Activated naive CD4-positive, alpha-beta T cell treated with anti-CD3 and anti-CD28 coated beads, Interleukin-2, amount 10 ng/mL, durations not matched to agents 5 hours and 36 hours (primary cell): Measurements from ENCODE around the gene SH3BGRL3. TPM values are rescaled to one million over a fixed set of nuclear protein-coding genes. Genes with fewer than 3 reads are reported as not detected.

Experiments used
- total RNA-seq, 2 experiments: library from RNA; stranded (reverse); gene quantifications; one replicate each; pipeline ENCODE4 v1.2.3, GENCODE V29; 2021

The SH3BGRL3 gene
- total RNA-seq: 100 to 1,000 TPM; 481 to 496 TPM

GRCh38 chr1:26279456-26280332, at the start of gene SH3BGRL3:
Gene SH3BGRL3, plus strand, starts transcription at chr1:26280086. Its CDS starts 70 bp downstream, at chr1:26280156.

GRCh38 chr1:26233903-26234643, 45.8 kb upstream of the SH3BGRL3 start, which contains the start of gene CEP85:
Gene CEP85, plus strand, starts transcription at chr1:26234200. Its CDS starts 5,584 bp downstream, at chr1:26239784.

DNA sequence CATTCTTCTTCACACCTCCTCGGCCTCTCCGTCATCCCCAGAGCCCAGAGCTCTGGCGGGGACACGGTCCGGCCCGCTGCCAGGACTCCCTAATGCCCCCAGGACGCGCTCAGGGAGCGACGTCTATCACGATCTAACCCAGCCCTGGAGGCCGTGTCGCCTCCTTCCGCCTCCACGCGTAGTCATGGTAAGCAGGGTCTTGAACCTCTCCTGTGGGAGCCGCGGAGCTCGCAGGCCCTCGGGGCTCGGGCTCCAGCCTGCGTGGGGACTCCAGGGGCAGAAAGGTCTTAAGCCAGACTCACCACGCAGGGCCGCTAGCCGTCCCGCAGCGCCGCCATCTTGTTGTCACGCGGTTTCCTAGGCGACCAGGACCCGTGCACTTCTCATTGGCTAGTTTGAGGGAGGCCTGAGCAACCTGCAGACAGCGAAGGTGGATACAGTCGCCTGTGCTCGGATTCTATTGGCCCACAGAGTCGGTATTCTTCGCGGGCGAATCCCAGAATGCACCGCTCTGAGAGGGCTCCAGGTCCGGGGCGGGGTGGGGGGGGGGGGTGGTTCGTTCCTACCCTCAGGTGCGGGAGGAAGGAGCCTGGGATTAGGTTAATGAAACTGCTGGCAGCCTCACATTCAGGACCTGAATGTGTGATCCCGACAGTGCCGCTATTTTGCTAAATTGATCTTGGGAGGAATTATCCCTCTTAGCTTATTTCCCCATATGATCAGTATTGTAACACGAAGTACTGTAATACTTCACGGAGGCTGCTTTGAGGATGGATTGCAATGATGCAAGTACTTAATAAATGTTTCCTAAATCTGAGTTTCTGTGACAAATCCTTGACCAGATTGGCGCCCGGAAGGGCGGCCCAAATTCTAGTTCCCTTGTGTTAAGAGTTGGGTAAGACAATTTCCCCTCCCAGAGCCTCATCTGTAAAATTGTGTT, 26.7 kb downstream of the SH3BGRL3 start, which contains the start of gene UBXN11:
TSS of gene UBXN11 (minus strand) at position 347 of the 940 bp plus-strand sequence. CDS start 3,753 bp downstream, outside the sequence.

GRCh38 chr1:26317612-26318337, 37.9 kb downstream of the SH3BGRL3 start, which contains the start of gene CD52:
Gene CD52, plus strand, starts transcription at chr1:26317958. Its CDS starts 60 bp downstream, at chr1:26318018.

Other genes with a start within 250 kb of the SH3BGRL3 start
- gene SLC30A2, start 234.0 kb upstream of the SH3BGRL3 start, total RNA-seq: not detected
- under 1 TPM in 1 of 2 experiments, not detected in 1; 0.39 TPM for gene TRIM63, start 212.5 kb upstream of the SH3BGRL3 start, total RNA-seq
- 10 to 100 TPM; 20.7 TPM for gene PDIK1L, start 168.3 kb upstream of the SH3BGRL3 start, total RNA-seq
- not detected for gene FAM110D, start 121.0 kb upstream of the SH3BGRL3 start, total RNA-seq
- not detected for gene C1orf232, start 111.1 kb upstream of the SH3BGRL3 start, total RNA-seq
- 10 to 100 TPM; 21.3 to 23.4 TPM for gene ZNF593, start 110.2 kb upstream of the SH3BGRL3 start, total RNA-seq
- gene ZNF593OS, start 108.3 kb upstream of the SH3BGRL3 start, total RNA-seq: not detected
- 1 to 10 TPM; 4.7 to 5.0 TPM for gene CNKSR1, start 102.6 kb upstream of the SH3BGRL3 start, total RNA-seq
- not detected for gene CATSPER4, start 89.5 kb upstream of the SH3BGRL3 start, total RNA-seq
- 10 to 100 TPM; 32.9 to 36.6 TPM for gene CEP85, start 45.9 kb upstream of the SH3BGRL3 start, total RNA-seq
- gene UBXN11, start 26.6 kb downstream of the SH3BGRL3 start, total RNA-seq: 10 to 100 TPM; 37.0 to 39.0 TPM
- 1,000 to 10,000 TPM; 1,759 to 1,791 TPM for gene CD52, start 37.9 kb downstream of the SH3BGRL3 start, total RNA-seq
- gene CRYBG2, start 74.0 kb downstream of the SH3BGRL3 start, total RNA-seq: 1 to 10 TPM in 1 of 2 experiments, under 1 TPM in 1; 0.87 to 1.4 TPM
- gene ZNF683, start 92.7 kb downstream of the SH3BGRL3 start, total RNA-seq: under 1 TPM in 1 of 2 experiments, not detected in 1; 0.31 TPM
- not detected for gene LIN28A, start 130.7 kb downstream of the SH3BGRL3 start, total RNA-seq
- 10 to 100 TPM; 47.8 to 51.1 TPM for gene DHDDS, start 152.2 kb downstream of the SH3BGRL3 start, total RNA-seq
- gene HMGN2, start 192.4 kb downstream of the SH3BGRL3 start, total RNA-seq: 100 to 1,000 TPM; 915 to 928 TPM
- 100 to 1,000 TPM; 184 to 190 TPM for gene RPS6KA1, start 249.7 kb downstream of the SH3BGRL3 start, total RNA-seq